ENCODE results near the gene VAC14.
A peak's percentile ranks its signal among the peaks of the same experiment; 100 is the strongest.

VAC14 gene

DNA sequence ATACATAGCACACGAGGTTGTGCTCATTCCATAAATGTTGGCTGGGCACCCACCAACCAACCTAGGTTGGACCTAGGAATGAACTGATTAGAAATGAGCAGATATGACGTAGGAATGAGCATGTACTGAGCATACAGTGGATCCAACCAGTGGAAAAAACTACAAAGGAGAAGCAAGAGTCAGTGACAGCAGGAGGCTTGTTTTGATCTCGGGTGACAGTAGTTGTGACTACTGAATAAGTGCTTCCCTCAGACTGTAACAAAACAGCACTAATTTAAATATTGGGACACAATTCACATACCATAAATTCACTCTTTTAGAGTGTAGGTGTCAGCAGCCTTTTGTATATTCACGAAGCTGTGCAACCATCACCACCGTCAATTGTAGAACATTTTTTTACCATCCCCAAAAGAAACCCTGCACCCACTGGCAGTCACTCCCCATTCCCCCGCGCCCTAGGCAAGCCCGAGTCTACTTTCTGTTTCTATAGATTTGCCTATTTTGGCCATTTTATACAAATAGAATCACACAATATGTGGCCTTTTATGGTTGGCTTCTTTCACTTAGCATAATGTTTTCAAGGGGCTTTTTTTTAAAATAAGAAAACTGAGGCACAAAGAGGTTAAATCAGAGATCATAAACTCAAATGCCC, 7.0 kb downstream of the VAC14 start:
- H3K4me3 ChIP-seq (replicated peaks; ENCODE audit: low read depth, low read length) = no peak overlapping the region
- no peak for DNase-seq (ENCODE audit: low read depth)
- TF ChIP-seq, protein P1, sequence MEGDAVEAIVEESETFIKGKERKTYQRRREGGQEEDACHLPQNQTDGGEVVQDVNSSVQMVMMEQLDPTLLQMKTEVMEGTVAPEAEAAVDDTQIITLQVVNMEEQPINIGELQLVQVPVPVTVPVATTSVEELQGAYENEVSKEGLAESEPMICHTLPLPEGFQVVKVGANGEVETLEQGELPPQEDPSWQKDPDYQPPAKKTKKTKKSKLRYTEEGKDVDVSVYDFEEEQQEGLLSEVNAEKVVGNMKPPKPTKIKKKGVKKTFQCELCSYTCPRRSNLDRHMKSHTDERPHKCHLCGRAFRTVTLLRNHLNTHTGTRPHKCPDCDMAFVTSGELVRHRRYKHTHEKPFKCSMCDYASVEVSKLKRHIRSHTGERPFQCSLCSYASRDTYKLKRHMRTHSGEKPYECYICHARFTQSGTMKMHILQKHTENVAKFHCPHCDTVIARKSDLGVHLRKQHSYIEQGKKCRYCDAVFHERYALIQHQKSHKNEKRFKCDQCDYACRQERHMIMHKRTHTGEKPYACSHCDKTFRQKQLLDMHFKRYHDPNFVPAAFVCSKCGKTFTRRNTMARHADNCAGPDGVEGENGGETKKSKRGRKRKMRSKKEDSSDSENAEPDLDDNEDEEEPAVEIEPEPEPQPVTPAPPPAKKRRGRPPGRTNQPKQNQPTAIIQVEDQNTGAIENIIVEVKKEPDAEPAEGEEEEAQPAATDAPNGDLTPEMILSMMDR (IDR thresholded peaks at IDR 0.05; ENCODE audit: low read length, missing control alignments) = no peak

DNA sequence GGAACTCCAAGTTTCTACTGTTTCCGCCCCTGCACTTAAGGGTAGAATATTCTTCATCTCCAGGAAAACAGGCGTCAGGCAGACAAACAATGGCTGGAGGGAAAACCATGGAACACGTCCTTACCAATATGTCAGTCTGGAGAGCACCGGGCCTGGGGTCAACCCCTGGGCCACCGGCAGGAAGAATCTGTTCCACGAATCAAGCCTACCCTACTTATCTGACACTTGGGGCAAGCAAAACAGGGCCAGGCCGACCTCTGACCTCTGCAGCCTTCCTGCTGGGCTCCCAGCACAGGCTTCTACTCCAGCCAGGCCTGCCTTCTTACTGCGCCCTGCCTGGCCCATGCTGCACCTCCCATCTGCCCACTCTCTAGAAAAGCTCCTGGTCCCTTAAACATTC, 10.1 kb downstream of the VAC14 start:
- no peak for DNase-seq (ENCODE audit: low read depth)
- no peak overlapping the region for H3K4me3 ChIP-seq (replicated peaks; ENCODE audit: low read depth, low read length)
- TF ChIP-seq, protein P1 (IDR thresholded peaks at IDR 0.05; ENCODE audit: low read length, missing control alignments) = no peak

DNA sequence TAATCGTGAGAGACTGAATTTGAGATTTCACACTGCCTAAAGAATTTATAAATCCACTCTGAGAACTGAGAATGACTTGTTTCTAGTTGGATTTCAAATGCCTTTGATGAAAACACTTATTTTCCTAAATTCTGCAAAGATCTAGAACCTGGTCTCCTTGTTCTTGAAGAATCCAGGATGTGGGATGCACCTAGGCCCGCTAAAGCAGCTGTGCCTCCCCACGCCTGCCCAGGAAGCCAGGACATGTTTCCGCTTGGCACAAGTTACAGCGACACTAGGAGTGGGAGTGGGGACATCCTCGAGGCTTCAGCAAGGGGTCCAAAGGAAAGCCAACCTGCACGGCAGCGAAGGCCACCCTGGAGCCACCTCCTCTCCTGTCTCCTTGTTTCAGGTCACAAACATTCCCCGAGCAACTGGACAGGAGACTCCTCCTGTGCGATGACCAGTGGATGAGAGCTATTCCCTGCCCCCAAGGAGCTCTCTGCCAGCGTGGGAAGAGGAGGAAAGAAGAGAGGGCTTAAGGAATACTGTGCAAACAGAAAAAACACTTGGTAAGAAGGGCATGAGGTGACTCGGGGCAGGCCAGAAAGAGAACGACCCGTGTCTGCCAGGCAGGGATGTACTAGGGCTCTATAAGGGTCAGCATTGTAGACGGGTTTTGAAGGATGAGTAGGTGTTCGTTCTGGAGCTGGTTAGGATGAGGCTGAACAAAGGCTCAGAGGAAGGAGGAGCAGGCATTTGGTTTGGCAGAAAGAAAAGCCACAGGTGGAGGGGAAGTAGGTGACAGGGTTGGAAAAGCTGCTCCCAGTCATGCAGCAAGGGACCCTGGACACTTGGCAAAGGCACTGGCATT, 11.1 kb downstream of the VAC14 start:
- no peak overlapping the region for H3K4me3 ChIP-seq (replicated peaks; ENCODE audit: low read depth, low read length)
- no peak for DNase-seq (ENCODE audit: low read depth)
- TF ChIP-seq, protein P1 (IDR thresholded peaks at IDR 0.05; ENCODE audit: low read length, missing control alignments) = no peak

DNA sequence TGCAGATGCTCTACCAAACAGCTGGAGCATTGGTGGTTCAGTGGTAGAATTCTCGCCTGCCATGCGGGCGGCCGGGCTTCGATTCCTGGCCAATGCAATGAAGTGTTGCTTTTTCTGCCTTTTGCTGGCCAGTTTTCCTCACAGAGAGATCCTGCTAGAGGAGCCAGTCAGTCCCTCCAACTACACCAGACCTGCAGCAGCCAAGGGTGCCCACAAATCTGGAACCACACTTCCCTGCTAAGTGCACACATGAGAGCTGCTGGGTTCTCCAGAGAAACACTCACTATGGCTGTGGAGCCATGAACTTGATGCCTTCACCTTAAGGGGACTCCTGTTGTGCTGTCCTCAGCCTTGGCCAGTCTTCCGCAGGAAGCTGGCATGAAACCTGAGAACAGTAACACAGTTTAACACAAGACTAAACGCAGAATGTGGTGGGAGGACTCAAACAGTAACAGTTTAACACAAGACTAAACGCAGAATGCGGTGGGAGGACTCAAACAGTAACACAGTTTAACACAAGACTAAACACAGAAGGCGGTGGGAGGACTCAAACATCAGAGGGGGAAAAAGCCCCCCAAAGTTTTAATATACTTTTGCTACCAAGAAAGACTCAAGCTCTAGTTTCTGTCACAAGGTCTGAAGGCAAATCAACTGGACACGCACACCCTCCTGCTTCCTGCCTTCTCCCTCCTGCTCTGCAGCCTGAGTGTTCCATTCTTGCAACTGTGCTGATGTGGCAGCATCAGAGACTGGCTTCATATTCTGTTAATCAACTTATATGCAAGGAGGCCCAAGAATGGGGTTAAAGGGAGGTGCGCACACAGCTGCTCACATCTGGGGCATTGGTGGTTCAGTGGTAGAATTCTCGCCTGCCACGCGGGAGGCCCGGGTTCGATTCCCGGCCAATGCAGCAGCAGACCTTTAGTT, 12.0 kb downstream of the VAC14 start:
- peak; percentile 57 for DNase-seq (ENCODE audit: low read depth)
- TF ChIP-seq, protein P1 (IDR thresholded peaks at IDR 0.05; ENCODE audit: low read length, missing control alignments) = no peak
- H3K4me3 ChIP-seq (replicated peaks; ENCODE audit: low read depth, low read length) = no peak overlapping the region

- no peak for DNase-seq (ENCODE audit: low read depth)
- H3K4me3 ChIP-seq (replicated peaks; ENCODE audit: low read depth, low read length) = no peak overlapping the region
- TF ChIP-seq, protein P1 (IDR thresholded peaks at IDR 0.05; ENCODE audit: low read length, missing control alignments) = no peak
These were observed 14.8 kb downstream of the VAC14 start for GRCh38 chr16:70786020-70786755.

All from fibroblast of pulmonary artery (primary cell).